ENCODE measurements around the gene RREB1. TPM values are rescaled to one million over a fixed set of nuclear protein-coding genes. Genes with fewer than 3 reads are reported as not detected.

Gene RREB1
- total RNA-seq, 1 donor from 2014 or later, result 15.9 TPM

GRCh38 chr6:7180751-7181150, 73.0 kb downstream of the RREB1 start:
- no peak overlapping the region for H3K4me3 ChIP-seq (ENCODE audit: low read depth, low read length)
- TF ChIP-seq CTCF (conservative IDR thresholded peaks at IDR 0.05; ENCODE audit: low read depth, low read length), result no peak
- no peak for DNase-seq (ENCODE audit: low read depth)

- H3K4me3 ChIP-seq (ENCODE audit: low read depth, low read length), result no peak overlapping the region
- DNase-seq (ENCODE audit: low read depth), result no peak
Observed at GRCh38 chr6:7183707-7184106, 75.9 kb downstream of the RREB1 start.

GRCh38 chr6:7184502-7184901, 76.7 kb downstream of the RREB1 start:
- TF ChIP-seq CTCF (conservative IDR thresholded peaks at IDR 0.05; ENCODE audit: low read depth, low read length), result no peak
- no peak for DNase-seq (ENCODE audit: low read depth)
- H3K4me3 ChIP-seq (ENCODE audit: low read depth, low read length), result no peak overlapping the region

More at GRCh38 chr6:7183707-7184106, 75.9 kb downstream of the RREB1 start:
- TF ChIP-seq CTCF (conservative IDR thresholded peaks at IDR 0.05; ENCODE audit: low read depth, low read length), result no peak

GRCh38 chr6:7185561-7185960, 77.8 kb downstream of the RREB1 start:
- TF ChIP-seq CTCF (conservative IDR thresholded peaks at IDR 0.05; ENCODE audit: low read depth, low read length), result no peak
- H3K4me3 ChIP-seq (ENCODE audit: low read depth, low read length), result no peak overlapping the region
- no peak for DNase-seq (ENCODE audit: low read depth)

GRCh38 chr6:7188492-7188891, 80.7 kb downstream of the RREB1 start:
- DNase-seq (ENCODE audit: low read depth), result no peak
- TF ChIP-seq CTCF (conservative IDR thresholded peaks at IDR 0.05; ENCODE audit: low read depth, low read length), result no peak
- H3K4me3 ChIP-seq (ENCODE audit: low read depth, low read length), result no peak overlapping the region

- no peak for TF ChIP-seq CTCF (conservative IDR thresholded peaks at IDR 0.05; ENCODE audit: low read depth, low read length)
- DNase-seq (ENCODE audit: low read depth), result no peak
- no peak overlapping the region for H3K4me3 ChIP-seq (ENCODE audit: low read depth, low read length)
Observed at GRCh38 chr6:7189101-7189758, 81.5 kb downstream of the RREB1 start.

- H3K4me3 ChIP-seq (ENCODE audit: low read depth, low read length), result no peak overlapping the region
- no peak for TF ChIP-seq CTCF (conservative IDR thresholded peaks at IDR 0.05; ENCODE audit: low read depth, low read length)
- no peak for DNase-seq (ENCODE audit: low read depth)
Observed at GRCh38 chr6:7190791-7191190, 83.0 kb downstream of the RREB1 start.
